Loucy (cell line): ENCODE data around the gene CYP1A1.

Experiments
- H2AFZ ChIP-seq: fragments of 200-600 bp; sonication (generic); 2 replicates; pipeline ENCODE4 v1.6.0; 2016; ENCODE audit warnings: antibody characterized with exemption, mild to moderate bottlenecking, low read length, moderate library complexity
- H3F3A ChIP-seq: fragments of 200-600 bp; 2 replicates; pipeline ENCODE4 v1.6.0; 2016; ENCODE audit warnings: antibody characterized with exemption, low read depth, mild to moderate bottlenecking
- H3K27me3 ChIP-seq: fragments of 200-600 bp; sonication (generic); 2 replicates; pipeline ENCODE4 v1.6.1; 2014; ENCODE audit warnings: low read length, mild to moderate bottlenecking; ENCODE audit not compliant: insufficient read depth, poor library complexity, severe bottlenecking
- H3K36me3 ChIP-seq: fragments of 200-600 bp; sonication (generic); 2 replicates; pipeline ENCODE4 v1.6.1; 2016; ENCODE audit warnings: low read length; ENCODE audit not compliant: insufficient read depth
- H3K4me1 ChIP-seq: fragments of 200-600 bp; sonication (generic); 2 replicates; pipeline ENCODE4 v1.5.1; 2014; ENCODE audit warnings: low read length, mild to moderate bottlenecking; ENCODE audit not compliant: insufficient read depth, poor library complexity, severe bottlenecking
- H3K4me2 ChIP-seq: fragments of 200-600 bp; sonication (generic); 2 replicates; pipeline ENCODE4 v1.6.0; 2014; ENCODE audit warnings: antibody characterized with exemption, low read length, low read depth, mild to moderate bottlenecking; ENCODE audit not compliant: poor library complexity, severe bottlenecking
- H3K4me3 ChIP-seq: fragments of 200-600 bp; sonication (generic); 2 replicates; pipeline ENCODE4 v1.5.1; 2014; ENCODE audit warnings: low read length, mild to moderate bottlenecking, mixed read lengths; ENCODE audit not compliant: poor library complexity, severe bottlenecking
- H3K79me2 ChIP-seq: fragments of 200-600 bp; sonication (generic); 2 replicates; pipeline ENCODE4 v1.6.1; 2014; ENCODE audit warnings: low read length; ENCODE audit not compliant: insufficient read depth
- H3K9ac ChIP-seq: fragments of 200-600 bp; sonication (generic); 2 replicates; pipeline ENCODE4 v1.6.0; 2014; ENCODE audit warnings: mild to moderate bottlenecking, low read depth, low read length, moderate library complexity; ENCODE audit not compliant: poor library complexity, severe bottlenecking
- H3K9me2 ChIP-seq: fragments of 200-600 bp; sonication (generic); replicated peaks from 2 replicates; pipeline ENCODE4 v1.6.1; 2016; ENCODE audit warnings: low read depth, low read length, mixed read lengths
- H3K9me3 ChIP-seq: fragments of 200-600 bp; sonication (generic); 2 replicates; pipeline ENCODE4 v1.6.1; 2014; ENCODE audit warnings: mild to moderate bottlenecking, antibody characterized with exemption, low read length, low read depth; ENCODE audit not compliant: insufficient read depth
- H4K20me1 ChIP-seq: fragments of 200-600 bp; sonication (generic); 2 replicates; pipeline ENCODE4 v1.6.0; 2014; ENCODE audit warnings: antibody characterized with exemption, low read length, mild to moderate bottlenecking; ENCODE audit not compliant: insufficient read depth, poor library complexity, severe bottlenecking
- CTCF ChIP-seq: fragments of 200-600 bp; sonication (generic); conservative IDR thresholded peaks from 2 replicates; pipeline ENCODE4 v1.5.1; 2014; ENCODE audit warnings: mild to moderate bottlenecking, antibody characterized with exemption, low read length
- EZH2phosphoT487 ChIP-seq: fragments of 200-600 bp; IDR thresholded peaks from 2 replicates; pipeline ENCODE4 v1.6.1; 2018; ENCODE audit warnings: antibody characterized with exemption, mild to moderate bottlenecking, moderate library complexity, borderline replicate concordance

CYP1A1 gene

DNA sequence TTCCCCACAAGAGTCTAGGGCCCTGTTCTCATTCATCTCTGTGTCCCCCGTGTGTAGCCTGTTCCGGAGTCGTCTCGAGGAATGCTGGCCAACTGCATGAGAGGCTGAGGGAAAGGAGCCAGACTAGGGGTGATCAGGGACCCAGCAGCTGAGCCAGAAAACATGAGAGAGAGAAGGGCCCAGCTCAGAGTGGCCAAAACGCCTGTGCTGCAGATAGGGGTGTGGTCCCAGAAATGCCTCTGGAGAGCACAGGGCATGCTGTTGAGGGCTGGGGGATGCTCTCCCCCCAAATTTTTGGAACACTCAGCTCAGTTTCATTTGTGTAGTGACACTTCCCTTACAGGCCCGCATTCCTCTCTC, 37.4 kb upstream of the CYP1A1 start:
- no peak overlapping the region for H3K9ac ChIP-seq
- H3F3A ChIP-seq = no peaks in the 10 kb centered on the region
- TF ChIP-seq CTCF = no peak
- no peak for TF ChIP-seq EZH2phosphoT487
- H3K36me3 ChIP-seq = no peaks in the 10 kb centered on the region
- H3K9me2 ChIP-seq = no peaks in the 10 kb centered on the region
- no peaks in the 10 kb centered on the region for H3K4me1 ChIP-seq
- H3K27me3 ChIP-seq = no peaks in the 10 kb centered on the region
- H3K4me3 ChIP-seq = no peak overlapping the region
- H3K9me3 ChIP-seq = no peaks in the 10 kb centered on the region
- H3K4me2 ChIP-seq = no peak overlapping the region
- H2AFZ ChIP-seq = no peak overlapping the region
- no peaks in the 10 kb centered on the region for H3K79me2 ChIP-seq
- H4K20me1 ChIP-seq = no peaks in the 10 kb centered on the region

DNA sequence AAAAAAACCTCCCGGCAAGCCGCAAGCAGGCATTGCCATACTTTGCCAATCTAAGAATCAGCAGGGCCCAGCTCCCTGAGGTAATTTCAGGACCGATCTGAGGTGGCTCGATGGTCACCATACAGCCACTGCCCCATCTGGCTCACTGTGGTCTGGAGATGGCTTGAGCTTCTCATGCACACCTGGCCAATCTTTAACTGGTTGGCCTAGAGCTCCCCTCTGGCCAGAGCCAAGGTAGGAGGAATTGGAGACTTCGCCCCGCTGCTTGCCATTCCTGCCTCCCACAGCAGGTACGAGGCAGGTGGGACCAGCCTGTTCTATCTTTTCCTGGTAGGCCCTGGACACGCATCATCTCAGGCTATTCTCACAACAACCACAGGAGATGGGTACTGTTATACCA, 33.4 kb upstream of the CYP1A1 start:
- no peak overlapping the region for H2AFZ ChIP-seq
- no peaks in the 10 kb centered on the region for H3K4me1 ChIP-seq
- no peaks in the 10 kb centered on the region for H3K9me3 ChIP-seq
- H3K9ac ChIP-seq = no peak overlapping the region
- H3K4me3 ChIP-seq = no peak overlapping the region
- H3K36me3 ChIP-seq = no peaks in the 10 kb centered on the region
- H3K79me2 ChIP-seq = no peaks in the 10 kb centered on the region
- H4K20me1 ChIP-seq = no peaks in the 10 kb centered on the region
- H3K4me2 ChIP-seq = no peak overlapping the region
- no peaks in the 10 kb centered on the region for H3K27me3 ChIP-seq
- TF ChIP-seq CTCF = no peak
- TF ChIP-seq EZH2phosphoT487 = no peak
- no peaks in the 10 kb centered on the region for H3F3A ChIP-seq
- no peaks in the 10 kb centered on the region for H3K9me2 ChIP-seq

DNA sequence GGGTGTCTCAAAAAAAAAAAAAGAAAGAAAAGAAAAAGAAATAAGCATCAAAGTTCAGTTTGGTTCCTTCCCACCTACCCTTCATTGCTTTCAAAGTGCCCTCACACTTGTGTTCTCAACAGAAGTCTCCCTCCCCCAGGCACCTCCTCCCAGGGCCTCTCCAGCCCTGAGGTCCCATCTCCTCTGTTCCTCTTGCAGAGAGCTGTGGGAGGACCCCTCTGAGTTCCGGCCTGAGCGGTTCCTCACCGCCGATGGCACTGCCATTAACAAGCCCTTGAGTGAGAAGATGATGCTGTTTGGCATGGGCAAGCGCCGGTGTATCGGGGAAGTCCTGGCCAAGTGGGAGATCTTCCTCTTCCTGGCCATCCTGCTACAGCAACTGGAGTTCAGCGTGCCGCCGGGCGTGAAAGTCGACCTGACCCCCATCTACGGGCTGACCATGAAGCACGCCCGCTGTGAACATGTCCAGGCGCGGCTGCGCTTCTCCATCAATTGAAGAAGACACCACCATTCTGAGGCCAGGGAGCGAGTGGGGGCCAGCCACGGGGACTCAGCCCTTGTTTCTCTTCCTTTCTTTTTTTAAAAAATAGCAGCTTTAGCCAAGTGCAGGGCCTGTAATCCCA, 29.4 kb upstream of the CYP1A1 start:
- H2AFZ ChIP-seq = no peak overlapping the region; the same call in 1 of the 2 replicates
- no peaks in the 10 kb centered on the region for H3K36me3 ChIP-seq
- H3K9me2 ChIP-seq = no peaks in the 10 kb centered on the region
- no peak overlapping the region for H3K4me3 ChIP-seq
- no peaks in the 10 kb centered on the region for H3F3A ChIP-seq
- H3K4me1 ChIP-seq = no peaks in the 10 kb centered on the region
- no peaks in the 10 kb centered on the region for H3K27me3 ChIP-seq
- H3K79me2 ChIP-seq = no peaks in the 10 kb centered on the region
- no peak overlapping the region for H3K4me2 ChIP-seq
- H3K9me3 ChIP-seq = no peaks in the 10 kb centered on the region
- no peaks in the 10 kb centered on the region for H4K20me1 ChIP-seq
- TF ChIP-seq CTCF = no peak
- TF ChIP-seq EZH2phosphoT487 = no peak
- no peak overlapping the region for H3K9ac ChIP-seq
